Right renal cortex interstitium (tissue), 3 donors: Measurements from ENCODE around the gene CEPT1. TPM values are rescaled to one million over a fixed set of nuclear protein-coding genes. Genes with fewer than 3 reads are reported as not detected.

ENCODE experiments used
- DNase-seq, 3 donors: peaks; one replicate each; pipeline ENCODE4 v3.0.0-alpha.2; 2013; ENCODE audit warnings: low read depth in 3 of 3, low spot score in 2 of 3
- polyA plus RNA-seq, 3 donors: library from polyadenylated mRNA; unstranded; fragments of 120-200 nt; gene quantifications; one replicate each; pipeline ENCODE4 v1.2.1, GENCODE V29; 2013; ENCODE audit not compliant: insufficient read length in 3 of 3

The CEPT1 gene
- polyA plus RNA-seq, 3 donors, result 47.5 to 48.6 (median 48.0) TPM

- no peak for DNase-seq
These were observed 85.1 kb downstream of the CEPT1 start for GRCh38 chr1:111225091-111225490.

DNA sequence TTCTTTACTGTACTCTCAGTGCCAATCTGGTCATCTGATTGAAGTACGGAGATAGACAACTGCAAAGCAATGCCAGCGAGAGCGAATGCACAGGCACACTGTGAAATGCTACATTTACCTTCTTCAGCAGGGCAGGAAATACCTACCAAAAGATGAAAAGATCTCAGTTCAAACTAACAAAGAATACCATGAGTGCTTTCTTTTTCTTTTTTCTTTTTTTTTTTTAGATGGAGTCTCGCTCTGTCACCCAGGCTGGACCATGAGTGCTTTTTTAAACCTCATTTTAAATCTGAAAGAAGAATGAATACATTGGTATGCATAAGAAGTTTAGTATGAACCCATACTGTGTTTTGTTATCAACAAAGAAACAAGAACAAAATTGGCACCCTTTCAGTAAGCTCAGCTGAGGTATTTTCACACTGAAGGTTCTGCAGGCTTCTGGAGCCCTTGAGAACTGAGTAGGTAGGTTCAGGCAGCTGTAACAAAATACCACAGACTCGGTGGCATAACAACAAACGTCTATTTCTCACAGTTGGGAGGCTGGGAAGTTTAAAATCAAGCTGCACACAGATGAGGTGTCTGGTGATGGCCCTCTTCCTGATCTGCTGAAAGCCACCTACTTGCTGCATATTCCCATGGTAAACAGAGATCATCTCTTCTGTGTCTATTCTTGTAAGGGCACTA, 85.8 kb downstream of the CEPT1 start:
- DNase-seq, result no peak

DNA sequence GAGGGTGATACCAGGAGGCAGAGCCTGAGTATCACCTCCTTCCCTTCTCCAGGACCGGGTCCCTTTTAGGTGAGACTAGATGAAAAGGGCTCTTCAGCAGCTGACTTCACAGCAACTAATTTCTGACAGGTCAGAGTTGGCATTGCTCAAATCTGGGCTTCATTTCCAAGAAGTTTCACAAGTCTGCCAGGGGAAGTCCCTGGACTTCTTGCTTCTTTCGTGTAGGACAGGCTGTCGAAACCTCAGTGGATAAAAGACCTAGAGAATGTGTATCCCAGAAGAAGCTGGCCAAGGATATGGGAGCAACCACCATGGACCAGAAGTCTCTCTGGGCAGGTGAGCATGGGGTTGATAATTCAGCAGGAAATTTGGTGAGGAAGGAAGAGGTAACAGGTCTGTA, 87.4 kb downstream of the CEPT1 start, which contains the start of gene CHI3L2:
TSS of gene CHI3L2 (plus strand) at position 280 of the 400 bp plus-strand sequence. CDS start at position 297, 17 bp downstream.
- DNase-seq, result no peak

DNA sequence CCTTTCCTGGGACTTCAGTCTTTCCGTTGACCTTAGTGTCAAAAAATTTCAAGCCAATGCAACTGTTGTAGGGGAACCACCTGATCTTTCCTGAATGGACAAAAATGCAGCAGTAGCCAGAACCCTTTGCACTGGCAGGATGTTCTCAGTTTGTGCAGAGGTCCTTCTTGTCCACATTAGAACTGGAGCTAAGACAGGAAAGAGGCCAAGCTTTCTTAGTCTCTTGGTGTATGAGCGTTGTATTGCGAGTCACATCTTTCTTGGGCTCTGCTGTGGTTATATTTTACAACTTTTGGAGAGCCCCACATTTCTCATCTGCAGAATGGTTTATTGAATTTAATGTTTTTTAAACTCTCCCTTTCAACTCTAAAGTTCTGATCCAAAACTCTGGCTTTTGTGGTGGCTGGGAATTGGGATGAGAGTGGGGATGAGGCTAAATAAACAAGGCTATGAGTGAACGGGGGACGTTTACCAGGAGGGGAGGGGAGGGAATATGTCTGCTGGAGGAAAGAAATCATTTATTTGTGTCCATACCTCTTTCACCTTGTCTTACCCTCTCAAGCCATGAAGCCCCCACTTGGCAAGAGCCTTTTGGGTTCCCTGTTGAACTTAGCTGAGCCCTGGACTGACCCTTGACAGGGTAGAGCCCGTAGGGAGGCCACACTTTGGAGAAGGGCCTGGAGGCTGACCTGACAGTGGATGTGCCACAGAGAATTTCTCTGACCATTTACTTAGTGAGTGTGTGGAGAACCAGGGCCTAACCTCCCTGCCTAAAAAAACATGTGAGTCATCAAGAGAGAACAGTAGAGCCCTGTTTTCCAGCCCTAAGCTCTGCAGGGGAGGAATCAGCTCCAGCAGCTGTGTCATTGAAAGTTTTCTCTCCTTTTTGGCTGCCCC, 88.1 kb downstream of the CEPT1 start:
- no peak for DNase-seq

DNA sequence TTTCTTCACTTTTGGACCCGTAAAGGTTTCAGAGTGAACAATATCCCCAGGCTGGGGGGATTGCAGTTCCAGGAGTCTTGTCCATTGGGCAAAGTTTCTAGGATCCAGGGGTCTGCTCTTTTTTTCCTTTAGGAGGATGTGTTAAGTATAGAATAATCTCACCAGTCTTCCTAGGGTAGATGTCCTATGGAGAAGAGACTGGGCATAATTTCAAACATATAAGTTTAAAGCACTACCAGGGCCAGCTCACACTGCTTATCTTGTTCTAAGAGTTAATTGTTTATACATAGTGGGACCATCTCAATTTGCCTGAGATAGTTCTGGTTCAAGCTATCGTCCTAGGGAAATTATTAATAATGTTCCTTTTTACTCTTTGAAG, 88.7 kb downstream of the CEPT1 start:
- DNase-seq, result no peak

GRCh38 chr1:111232134-111232533, 92.1 kb downstream of the CEPT1 start:
- no peak for DNase-seq

DNA sequence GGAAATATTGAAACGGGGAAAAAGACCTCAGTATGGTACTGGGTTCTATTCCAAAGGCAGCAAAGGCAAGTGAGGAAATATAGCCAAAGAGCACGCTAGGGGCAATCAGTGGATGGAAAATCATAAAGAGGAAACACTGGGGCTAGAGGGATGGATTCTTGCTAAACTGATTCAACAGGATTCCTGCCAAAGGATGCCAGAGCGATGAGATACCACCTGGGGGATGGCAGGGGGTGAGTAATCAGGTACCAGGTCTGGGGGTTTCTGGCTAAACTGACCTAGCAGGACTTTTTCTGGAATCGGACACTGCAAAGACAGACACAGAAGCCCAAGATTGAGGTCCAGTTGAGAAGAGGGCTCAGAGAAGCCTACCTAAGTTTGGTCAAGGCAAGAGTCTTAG, 94.2 kb downstream of the CEPT1 start:
- no peak for DNase-seq

Other genes starting within 250 kb of the CEPT1 start
- gene LRIF1, start 176.3 kb upstream of the CEPT1 start, polyA plus RNA-seq, result 10 to 100 TPM; 18.2 to 19.7 (median 19.5) TPM
- gene DRAM2, start 130 bp upstream of the CEPT1 start, polyA plus RNA-seq, result 10 to 100 TPM; 78.4 to 81.9 (median 79.7) TPM
- 10 to 100 TPM; 15.3 to 17.7 (median 16.3) TPM for gene DENND2D, start 60.4 kb downstream of the CEPT1 start, polyA plus RNA-seq
- under 1 TPM; 0.24 to 0.33 (median 0.26) TPM for gene CHI3L2, start 87.5 kb downstream of the CEPT1 start, polyA plus RNA-seq
- gene CHIA, start 150.6 kb downstream of the CEPT1 start, polyA plus RNA-seq, result not detected